ENCODE measurements around the gene FADS3.

The FADS3 gene

GRCh38 chr11:61838921-61839320 lies 52.4 kb downstream of the FADS3 start:
- no peak for DNase-seq
- Histone ChIP-seq H3K4me3 (ENCODE audit: control insufficient read depth in 1 of 7, extremely low read depth in 1 of 7, insufficient read depth in 4 of 7, low read depth in 2 of 7, low read length in 6 of 7) (no peak overlapping the region), H3K27ac (ENCODE audit: insufficient read depth in 1 of 2, low read depth in 1 of 2, low read length in 2 of 2, poor library complexity in 1 of 2, severe bottlenecking in 2 of 2) (no peak overlapping the region), H3K4me1 (ENCODE audit: control extremely low read depth in 1 of 4, control insufficient read depth in 4 of 4, insufficient read depth in 4 of 4, low read length in 3 of 4) (peaks cover 5 to 29% (median 24%) of the 10 kb centered on the region in 4 experiments), H3K9me3 (ENCODE audit: control extremely low read depth in 1 of 5, control insufficient read depth in 4 of 5, insufficient read depth in 2 of 5, low read depth in 1 of 5, low read length in 4 of 5) (no peaks in the 10 kb centered on the region), H3K27me3 (replicated peaks in 2 of 5; ENCODE audit: control insufficient read depth in 4 of 5, insufficient read depth in 5 of 5, low read length in 4 of 5) (no peaks in the 10 kb centered on the region), H3K36me3 (ENCODE audit: control insufficient read depth in 4 of 4, insufficient read depth in 4 of 4, low read length in 3 of 4) (peaks cover 20 to 78% (median 41%) of the 10 kb centered on the region in 4 experiments)
- WGBS (ENCODE audit: insufficient coverage): 98% methylated on average over 6 of the region's 10 CpGs
- CTCF ChIA-PET: no interaction called here
- POLR2A ChIA-PET: no interaction called here

GRCh38 chr11:61838501-61838900 lies 52.8 kb downstream of the FADS3 start:
- peaks cover 5 to 34% (median 28%) of the 10 kb centered on the region in 4 experiments for H3K4me1 ChIP-seq (ENCODE audit: control extremely low read depth in 1 of 4, control insufficient read depth in 4 of 4, insufficient read depth in 4 of 4, low read length in 3 of 4)
- CTCF ChIA-PET: no interaction called here
- H3K27me3 ChIP-seq (replicated peaks in 2 of 5; ENCODE audit: control insufficient read depth in 4 of 5, insufficient read depth in 5 of 5, low read length in 4 of 5): no peaks in the 10 kb centered on the region
- POLR2A ChIA-PET: no interaction called here
- no peaks in the 10 kb centered on the region for H3K9me3 ChIP-seq (ENCODE audit: control extremely low read depth in 1 of 5, control insufficient read depth in 4 of 5, insufficient read depth in 2 of 5, low read depth in 1 of 5, low read length in 4 of 5)
- H3K27ac ChIP-seq (ENCODE audit: insufficient read depth in 1 of 2, low read depth in 1 of 2, low read length in 2 of 2, poor library complexity in 1 of 2, severe bottlenecking in 2 of 2): no peak overlapping the region
- 100% methylated on average over 5 of the region's 5 CpGs for WGBS (ENCODE audit: insufficient coverage)
- no peak for DNase-seq
- H3K36me3 ChIP-seq (ENCODE audit: control insufficient read depth in 4 of 4, insufficient read depth in 4 of 4, low read length in 3 of 4): peaks cover 20 to 81% (median 40%) of the 10 kb centered on the region in 4 experiments
- H3K4me3 ChIP-seq (ENCODE audit: control insufficient read depth in 1 of 7, extremely low read depth in 1 of 7, insufficient read depth in 4 of 7, low read depth in 2 of 7, low read length in 6 of 7): no peak overlapping the region

GRCh38 chr11:61837411-61838005 lies 53.8 kb downstream of the FADS3 start:
- H3K27ac ChIP-seq (ENCODE audit: insufficient read depth in 1 of 2, low read depth in 1 of 2, low read length in 2 of 2, poor library complexity in 1 of 2, severe bottlenecking in 2 of 2): peak overlapping the region in 1 of 2 experiments; percentile 44
- no peak overlapping the region for H3K4me3 ChIP-seq (ENCODE audit: control insufficient read depth in 1 of 7, extremely low read depth in 1 of 7, insufficient read depth in 4 of 7, low read depth in 2 of 7, low read length in 6 of 7)
- H3K27me3 ChIP-seq (replicated peaks in 2 of 5; ENCODE audit: control insufficient read depth in 4 of 5, insufficient read depth in 5 of 5, low read length in 4 of 5): no peaks in the 10 kb centered on the region
- peaks cover 12 to 81% (median 33%) of the 10 kb centered on the region in 4 experiments for H3K36me3 ChIP-seq (ENCODE audit: control insufficient read depth in 4 of 4, insufficient read depth in 4 of 4, low read length in 3 of 4)
- POLR2A ChIA-PET: no interaction called here
- peaks cover 5 to 44% (median 38%) of the 10 kb centered on the region in 4 experiments for H3K4me1 ChIP-seq (ENCODE audit: control extremely low read depth in 1 of 4, control insufficient read depth in 4 of 4, insufficient read depth in 4 of 4, low read length in 3 of 4)
- CTCF ChIA-PET: interaction anchor here (1.2 to 1.4 kb wide), 2 partner anchors 11 to 22 kb away, joined by 4 read pairs; no protein-coding TSS in a partner anchor
- no peak for DNase-seq
- H3K9me3 ChIP-seq (ENCODE audit: control extremely low read depth in 1 of 5, control insufficient read depth in 4 of 5, insufficient read depth in 2 of 5, low read depth in 1 of 5, low read length in 4 of 5): no peaks in the 10 kb centered on the region
- whole genome bisulfite sequencing (ENCODE audit: insufficient coverage): 100% methylated on average over 10 of the region's 15 CpGs

- H3K4me1 ChIP-seq (ENCODE audit: control extremely low read depth in 1 of 4, control insufficient read depth in 4 of 4, insufficient read depth in 4 of 4, low read length in 3 of 4): peaks cover 5 to 57% (median 51%) of the 10 kb centered on the region in 4 experiments
- H3K36me3 ChIP-seq (ENCODE audit: control insufficient read depth in 4 of 4, insufficient read depth in 4 of 4, low read length in 3 of 4): peaks cover 11 to 78% (median 25%) of the 10 kb centered on the region in 4 experiments
- no peak overlapping the region for H3K4me3 ChIP-seq (ENCODE audit: control insufficient read depth in 1 of 7, extremely low read depth in 1 of 7, insufficient read depth in 4 of 7, low read depth in 2 of 7, low read length in 6 of 7)
- no peak for DNase-seq
- ChIA-PET POLR2A (interaction anchor here (3.1 kb wide), 1 partner anchor 20 kb away, joined by 24 read pairs; the partner anchor contains the start of gene FADS1), CTCF (interaction anchor here (1.2 to 2.7 kb wide), 5 partner anchors 12 to 272 kb away, joined by 4 to 10 read pairs (median 4); partner anchors contain the start of gene FADS1)
- WGBS (ENCODE audit: insufficient coverage): 100% methylated on average over 5 of the region's 8 CpGs
- no peaks in the 10 kb centered on the region for H3K9me3 ChIP-seq (ENCODE audit: control extremely low read depth in 1 of 5, control insufficient read depth in 4 of 5, insufficient read depth in 2 of 5, low read depth in 1 of 5, low read length in 4 of 5)
- peak overlapping the region; percentile 81 to 93 for H3K27ac ChIP-seq (ENCODE audit: insufficient read depth in 1 of 2, low read depth in 1 of 2, low read length in 2 of 2, poor library complexity in 1 of 2, severe bottlenecking in 2 of 2)
- no peaks in the 10 kb centered on the region for H3K27me3 ChIP-seq (replicated peaks in 2 of 5; ENCODE audit: control insufficient read depth in 4 of 5, insufficient read depth in 5 of 5, low read length in 4 of 5)
Measured at GRCh38 chr11:61836193-61836592, 55.2 kb downstream of the FADS3 start.

GRCh38 chr11:61834278-61835048 lies 56.9 kb downstream of the FADS3 start:
- 32% methylated on average over 9 of the region's 12 CpGs for WGBS (ENCODE audit: insufficient coverage)
- Histone ChIP-seq H3K9me3 (ENCODE audit: control extremely low read depth in 1 of 5, control insufficient read depth in 4 of 5, insufficient read depth in 2 of 5, low read depth in 1 of 5, low read length in 4 of 5) (no peaks in the 10 kb centered on the region), H3K4me3 (ENCODE audit: control insufficient read depth in 1 of 7, extremely low read depth in 1 of 7, insufficient read depth in 4 of 7, low read depth in 2 of 7, low read length in 6 of 7) (peak overlapping the region in 4 of 7 experiments; percentile 17 to 97 (median 46)), H3K4me1 (ENCODE audit: control extremely low read depth in 1 of 4, control insufficient read depth in 4 of 4, insufficient read depth in 4 of 4, low read length in 3 of 4) (peaks cover 19 to 74% (median 68%) of the 10 kb centered on the region in 4 experiments), H3K36me3 (ENCODE audit: control insufficient read depth in 4 of 4, insufficient read depth in 4 of 4, low read length in 3 of 4) (peaks cover 0 to 73% (median 13%) of the 10 kb centered on the region in 4 experiments), H3K27me3 (replicated peaks in 2 of 5; ENCODE audit: control insufficient read depth in 4 of 5, insufficient read depth in 5 of 5, low read length in 4 of 5) (no peaks in the 10 kb centered on the region), H3K27ac (ENCODE audit: insufficient read depth in 1 of 2, low read depth in 1 of 2, low read length in 2 of 2, poor library complexity in 1 of 2, severe bottlenecking in 2 of 2) (peak overlapping the region; percentile 81 to 93)
- ChIA-PET CTCF (interaction anchor here (0.6 to 2.7 kb wide), 8 partner anchors 14 to 997 kb away, joined by 3 to 10 read pairs (median 4); partner anchors contain the start of genes FADS1 and STX5), POLR2A (interaction anchor here (1.1 to 3.1 kb wide), 4 partner anchors 8 to 43 kb away, joined by 4 to 24 read pairs (median 6); partner anchors contain the start of gene FADS1)
- DNase-seq: peak; percentile 96 to 99 (median 98)

GRCh38 chr11:61833926-61834277 lies 57.4 kb downstream of the FADS3 start:
- Histone ChIP-seq H3K27ac (ENCODE audit: insufficient read depth in 1 of 2, low read depth in 1 of 2, low read length in 2 of 2, poor library complexity in 1 of 2, severe bottlenecking in 2 of 2) (peak overlapping the region; percentile 59 to 93), H3K4me3 (ENCODE audit: control insufficient read depth in 1 of 7, extremely low read depth in 1 of 7, insufficient read depth in 4 of 7, low read depth in 2 of 7, low read length in 6 of 7) (peak overlapping the region in 4 of 7 experiments; percentile 17 to 97 (median 46)), H3K27me3 (replicated peaks in 2 of 5; ENCODE audit: control insufficient read depth in 4 of 5, insufficient read depth in 5 of 5, low read length in 4 of 5) (no peaks in the 10 kb centered on the region), H3K9me3 (ENCODE audit: control extremely low read depth in 1 of 5, control insufficient read depth in 4 of 5, insufficient read depth in 2 of 5, low read depth in 1 of 5, low read length in 4 of 5) (no peaks in the 10 kb centered on the region), H3K4me1 (ENCODE audit: control extremely low read depth in 1 of 4, control insufficient read depth in 4 of 4, insufficient read depth in 4 of 4, low read length in 3 of 4) (peaks cover 23 to 77% (median 74%) of the 10 kb centered on the region in 4 experiments), H3K36me3 (ENCODE audit: control insufficient read depth in 4 of 4, insufficient read depth in 4 of 4, low read length in 3 of 4) (peaks cover 0 to 73% (median 10%) of the 10 kb centered on the region in 4 experiments)
- 96% methylated on average over 11 of the region's 12 CpGs for WGBS (ENCODE audit: insufficient coverage)
- ChIA-PET POLR2A (interaction anchor here (1.3 to 3.1 kb wide), 2 partner anchors 18 to 37 kb away, joined by 7 to 24 read pairs; partner anchors contain the start of gene FADS1), CTCF (interaction anchor here (0.6 to 2.7 kb wide), 6 partner anchors 11 to 998 kb away, joined by 3 to 10 read pairs (median 4); partner anchors contain the start of genes FADS1 and STX5)
- no peak for DNase-seq
